Inflammatory macrophage treated with lipopolysaccharide for 1 hour (primary cell): ENCODE data around the gene PARD6B.
"Not testable (repeated sequence)": the region's sequence is repeated elsewhere in the genome, so short reads cannot be mapped to it uniquely, and the experiment has no call there.

Source experiments
- DNase-seq, 2 donors: peaks; one replicate each; pipeline ENCODE4 v3.0.0-alpha.2; 2020 to 2022

Gene PARD6B

DNA sequence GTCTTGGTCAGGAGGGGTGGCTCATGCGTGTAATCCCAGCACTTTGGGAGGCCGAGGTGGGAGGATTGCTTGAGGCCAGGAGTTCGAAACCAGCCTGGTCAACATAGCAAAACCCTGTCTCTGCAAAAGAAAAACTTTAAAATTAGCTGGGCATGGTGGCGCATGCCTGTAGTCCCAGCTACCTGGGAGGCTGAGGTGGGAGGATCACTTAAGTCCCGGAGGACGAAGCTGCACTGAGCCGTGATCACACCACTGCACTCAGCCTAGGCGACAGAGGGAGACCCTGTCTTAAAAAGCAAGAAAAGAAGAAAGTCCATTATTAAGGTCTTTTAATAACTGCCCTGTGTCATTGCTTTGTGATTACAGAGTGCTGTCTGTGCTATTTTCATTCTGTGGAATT, 47.6 kb downstream of the PARD6B start:
- not testable (repeated sequence) for DNase-seq

DNA sequence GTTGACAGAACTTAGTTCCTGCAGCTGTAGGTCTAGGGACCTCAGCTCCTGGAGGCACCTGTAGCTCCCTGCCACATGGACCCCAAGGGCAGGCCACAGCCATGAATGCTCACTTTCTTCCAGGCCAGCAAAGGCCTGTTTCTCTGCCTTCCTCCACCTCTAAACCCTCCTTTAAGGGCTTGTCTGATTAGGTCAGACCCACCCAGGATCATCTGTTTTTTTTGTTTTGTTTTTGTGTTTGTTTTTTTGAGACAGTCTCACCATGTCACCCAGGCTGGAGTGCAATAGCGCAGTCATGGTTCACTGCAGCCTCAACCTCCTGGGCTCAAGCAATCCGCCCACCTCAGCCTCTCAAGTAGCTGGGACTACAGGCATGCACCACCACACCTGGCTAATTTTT, 52.0 kb downstream of the PARD6B start:
- DNase-seq = no peak

DNA sequence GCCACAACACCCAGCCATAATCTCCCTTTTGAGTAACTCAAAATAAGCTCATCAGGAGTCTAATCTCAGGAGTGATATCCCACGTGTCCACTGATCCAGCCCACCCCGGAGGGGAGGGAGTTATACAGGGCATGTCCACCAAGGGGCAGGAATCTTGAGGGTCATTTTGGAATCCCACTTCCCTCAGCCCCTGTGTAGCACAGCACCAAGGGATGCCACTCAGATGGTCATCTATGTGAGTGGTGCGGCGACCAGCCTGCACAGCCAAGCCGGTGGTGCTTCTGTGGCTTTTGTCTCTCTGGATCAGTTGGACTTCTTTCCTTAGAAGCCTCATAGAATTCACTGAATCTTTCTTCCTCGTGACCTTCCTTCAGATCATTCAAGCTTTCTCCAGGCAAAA, 52.5 kb downstream of the PARD6B start:
- DNase-seq = no peak

DNA sequence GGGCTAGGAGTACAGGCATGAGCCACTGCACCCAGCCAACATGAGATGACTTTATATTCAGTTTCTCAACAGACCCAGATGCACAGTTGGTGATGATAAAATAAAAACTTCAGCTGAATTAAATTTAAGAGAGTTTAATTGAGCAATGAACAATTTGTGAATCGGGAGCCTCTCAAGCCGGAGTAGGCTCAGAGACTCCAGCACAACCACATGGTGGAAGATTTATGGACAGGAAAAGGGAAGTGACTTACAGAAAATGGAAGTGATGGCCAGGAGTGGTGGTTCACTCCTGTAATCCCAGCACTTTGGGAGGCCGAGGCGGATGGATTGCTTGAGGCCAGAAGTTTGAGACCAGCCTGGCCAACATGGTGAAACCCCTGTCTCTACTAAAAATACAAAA, 53.1 kb downstream of the PARD6B start:
- peak in 1 of 2 donors; percentile 8 for DNase-seq

DNA sequence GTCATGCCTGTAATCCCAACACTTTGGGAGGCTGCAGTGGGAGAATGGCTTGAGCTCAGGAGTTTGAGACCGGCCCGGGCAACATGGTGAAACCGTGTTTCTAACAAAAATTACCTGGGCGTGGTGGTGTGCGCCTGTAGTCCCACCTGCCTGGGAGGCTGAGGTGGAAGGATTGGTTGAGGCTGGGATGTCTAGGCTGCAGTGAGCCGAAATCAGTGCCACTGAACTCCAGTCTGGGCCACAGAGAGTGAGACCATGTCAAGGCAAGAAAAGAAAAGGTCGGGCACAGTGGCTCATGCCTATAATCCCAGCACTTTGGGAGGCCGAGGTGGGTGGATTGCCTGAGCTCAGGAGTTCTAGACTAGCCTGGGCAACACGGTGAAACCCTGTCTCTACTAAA, 55.3 kb downstream of the PARD6B start:
- no peak for DNase-seq

DNA sequence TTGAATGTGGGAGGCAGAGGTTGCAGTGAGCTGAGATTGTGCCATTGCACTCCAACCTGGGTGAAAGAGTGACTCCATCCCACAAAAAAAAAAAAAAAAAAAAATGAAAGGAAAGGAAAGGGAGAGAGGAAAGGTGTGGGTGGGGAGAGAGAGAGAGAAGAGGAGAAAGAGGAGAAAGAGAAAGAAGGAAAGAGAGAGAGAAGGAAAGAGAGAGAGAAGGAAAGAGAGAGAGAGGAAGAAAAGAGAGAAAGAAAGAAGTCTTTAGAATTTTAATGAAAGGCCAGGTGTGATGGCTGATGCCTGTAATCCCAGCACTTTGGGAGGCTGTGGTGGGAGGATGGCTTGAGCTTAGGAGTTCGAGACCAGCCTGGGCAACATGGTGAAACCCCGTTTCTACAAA, 55.8 kb downstream of the PARD6B start:
- DNase-seq = no peak

DNA sequence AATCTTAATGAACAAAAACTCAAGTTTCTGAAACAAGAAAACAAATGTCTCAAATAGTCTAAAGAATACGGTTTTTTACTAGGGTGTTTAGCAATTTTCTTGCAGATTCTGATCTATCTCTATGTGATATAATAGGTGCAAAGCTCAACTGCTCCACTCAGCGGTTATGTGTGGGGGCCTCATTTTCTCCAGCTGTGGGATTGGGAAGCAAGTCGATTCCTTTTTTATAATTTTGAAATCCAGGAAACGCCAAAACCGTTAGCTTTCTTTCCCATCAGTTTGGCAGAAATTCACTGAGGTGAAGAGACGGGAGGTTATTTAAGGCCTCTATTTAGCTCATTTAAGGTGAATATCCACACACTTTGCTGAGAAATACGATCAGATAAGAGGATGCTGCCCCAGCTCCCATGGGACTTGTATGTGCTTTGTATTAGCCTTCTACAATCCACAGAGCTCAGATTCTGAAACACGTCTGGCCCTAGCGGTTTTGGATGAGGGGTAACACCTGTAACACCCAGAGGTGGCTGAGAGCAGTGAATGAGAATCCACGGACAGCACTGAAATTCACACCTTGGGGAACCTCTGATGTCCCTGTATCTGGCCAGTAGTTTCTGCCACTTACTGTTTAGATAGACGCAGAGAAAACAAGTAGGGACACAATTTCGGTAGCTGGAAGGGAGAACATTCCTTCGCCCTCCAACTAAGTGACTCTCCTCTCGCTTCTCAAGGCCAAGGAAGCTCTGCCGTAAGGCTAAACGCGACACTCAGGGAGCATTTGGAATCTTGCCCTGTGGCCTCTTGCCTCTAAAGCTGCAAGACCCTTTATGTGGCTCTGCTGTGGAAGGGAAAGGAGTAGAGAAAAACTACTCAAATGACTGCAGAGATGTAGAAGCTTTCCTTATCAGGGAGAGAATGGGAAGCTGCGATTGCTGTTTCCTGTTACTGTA, 56.9 kb downstream of the PARD6B start:
- peak in 1 of 2 donors; percentile 14 for DNase-seq

DNA sequence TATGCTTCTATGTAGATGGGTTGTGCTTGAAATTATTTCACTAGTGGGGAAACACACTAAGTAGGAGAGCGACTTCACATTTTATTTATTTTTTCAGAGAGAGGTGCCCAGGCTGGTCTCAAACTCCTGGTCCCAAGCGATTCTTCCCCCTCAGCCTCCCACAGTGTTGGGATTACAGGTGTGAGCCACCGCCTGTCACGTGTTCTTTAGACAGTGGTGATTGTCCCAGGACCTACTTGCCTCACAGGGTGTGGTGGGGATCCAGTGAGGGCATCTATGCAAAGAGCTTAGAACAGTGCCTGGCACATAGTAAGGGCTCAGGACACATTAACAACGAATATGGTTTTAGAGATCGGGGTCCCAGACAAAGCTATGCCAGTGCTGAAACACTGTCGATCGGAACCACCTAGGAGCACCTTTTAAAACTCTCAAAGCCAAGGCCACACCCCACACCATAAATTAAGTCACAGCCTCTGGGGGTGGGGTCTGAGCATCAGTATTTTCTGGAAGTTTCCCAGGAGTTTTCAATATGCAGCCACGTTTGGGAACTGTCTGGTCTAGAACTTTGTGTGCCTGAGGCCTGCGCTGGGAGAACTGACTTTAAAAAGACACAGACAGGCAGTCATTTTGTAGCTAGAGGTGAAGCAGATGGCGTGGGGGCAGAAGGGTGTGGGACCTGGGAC, 58.7 kb downstream of the PARD6B start:
- DNase-seq = no peak

DNA sequence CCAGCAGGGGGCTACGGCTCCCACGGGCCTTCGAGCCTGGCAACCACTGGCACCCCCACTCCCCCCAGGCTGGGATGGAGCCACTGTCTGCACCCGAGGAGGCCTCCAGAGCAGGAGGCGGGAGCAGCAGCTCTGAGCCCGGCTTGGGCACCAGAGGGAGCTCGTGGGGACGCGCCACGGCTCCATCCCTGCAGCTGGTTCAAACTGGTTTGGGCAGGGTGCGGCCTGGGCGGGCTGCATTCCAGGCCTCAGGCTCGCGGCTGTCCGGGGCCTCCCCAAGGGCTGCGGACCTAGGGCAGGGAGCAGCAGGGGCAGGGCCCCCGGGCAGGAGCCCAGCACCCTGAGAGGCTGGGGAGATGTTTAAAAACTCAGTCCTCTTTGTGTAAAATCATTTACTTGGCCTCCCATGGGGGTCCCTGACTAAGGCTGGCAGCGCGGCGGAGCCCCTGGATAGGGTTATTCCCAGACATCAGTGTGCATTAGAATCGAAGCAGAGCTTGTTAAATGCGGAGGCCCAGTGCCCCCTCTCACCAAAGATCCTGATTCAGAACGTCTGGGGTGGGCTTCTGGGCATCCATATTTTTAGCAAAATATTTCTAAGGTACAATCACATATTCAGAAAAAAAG, 59.4 kb downstream of the PARD6B start:
- DNase-seq = peak; percentile 63 to 81

DNA sequence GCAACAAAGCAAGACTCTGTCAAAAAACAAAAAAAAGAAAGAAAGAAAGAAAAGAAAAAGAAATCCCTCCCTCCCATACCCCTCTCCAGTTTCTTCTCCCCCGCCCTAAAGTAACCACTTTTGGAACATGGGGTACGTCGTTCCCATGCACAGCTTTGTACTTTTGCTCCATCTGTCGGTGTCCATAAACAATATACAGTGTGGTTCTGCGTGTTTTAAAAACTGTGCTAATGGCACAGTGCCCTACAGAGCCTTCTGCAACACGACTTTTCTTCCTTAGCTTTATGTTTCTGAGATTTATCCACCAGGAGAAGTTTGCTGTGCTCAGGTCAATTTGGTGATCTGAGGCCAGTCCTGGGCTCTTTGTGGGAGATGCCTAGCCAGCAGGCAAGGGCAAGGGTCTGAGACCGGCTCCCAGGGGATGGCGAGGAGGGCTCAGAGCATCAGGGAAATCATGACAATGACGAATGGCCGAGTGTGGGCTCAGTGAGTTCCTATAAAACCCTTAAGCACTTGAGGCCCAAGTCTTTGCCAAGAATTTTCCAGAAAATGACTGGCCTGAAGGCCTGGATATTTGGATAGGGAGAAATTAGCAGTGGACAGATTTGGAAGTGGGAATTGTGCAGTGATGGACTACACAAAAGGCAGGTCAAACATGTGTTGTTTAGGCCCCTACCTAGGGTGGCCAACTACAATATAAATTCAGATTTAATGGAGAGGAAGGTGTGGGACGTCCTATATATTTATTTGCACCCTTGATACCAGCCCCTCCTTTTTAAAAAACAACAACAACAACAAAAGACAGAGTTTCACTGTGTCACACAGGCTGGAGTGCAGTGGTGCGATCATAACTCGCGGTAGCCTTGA, 61.6 kb downstream of the PARD6B start:
- no peak for DNase-seq

DNA sequence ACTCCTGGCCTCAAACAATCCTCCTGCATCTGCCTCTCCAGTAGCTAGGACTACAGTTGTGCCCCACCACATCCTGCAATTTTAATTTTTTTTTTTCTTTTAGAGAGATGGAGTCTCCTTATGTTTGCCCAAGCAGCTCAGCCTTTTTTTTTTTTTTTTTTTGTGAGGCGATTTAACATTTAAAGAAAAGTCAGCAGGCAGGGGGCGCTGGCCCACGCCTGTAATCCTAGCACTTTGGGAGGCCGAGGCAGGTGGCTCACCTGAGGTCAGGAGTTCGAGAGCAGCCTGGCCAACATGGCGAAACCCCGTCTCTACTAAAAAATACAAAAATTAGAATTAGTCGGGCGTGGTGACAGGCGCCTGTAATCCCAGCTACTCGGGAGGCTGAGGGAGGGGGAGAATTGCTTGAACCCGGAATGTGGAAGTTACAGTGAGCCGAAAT, 62.2 kb downstream of the PARD6B start:
- not testable (repeated sequence) for DNase-seq

DNA sequence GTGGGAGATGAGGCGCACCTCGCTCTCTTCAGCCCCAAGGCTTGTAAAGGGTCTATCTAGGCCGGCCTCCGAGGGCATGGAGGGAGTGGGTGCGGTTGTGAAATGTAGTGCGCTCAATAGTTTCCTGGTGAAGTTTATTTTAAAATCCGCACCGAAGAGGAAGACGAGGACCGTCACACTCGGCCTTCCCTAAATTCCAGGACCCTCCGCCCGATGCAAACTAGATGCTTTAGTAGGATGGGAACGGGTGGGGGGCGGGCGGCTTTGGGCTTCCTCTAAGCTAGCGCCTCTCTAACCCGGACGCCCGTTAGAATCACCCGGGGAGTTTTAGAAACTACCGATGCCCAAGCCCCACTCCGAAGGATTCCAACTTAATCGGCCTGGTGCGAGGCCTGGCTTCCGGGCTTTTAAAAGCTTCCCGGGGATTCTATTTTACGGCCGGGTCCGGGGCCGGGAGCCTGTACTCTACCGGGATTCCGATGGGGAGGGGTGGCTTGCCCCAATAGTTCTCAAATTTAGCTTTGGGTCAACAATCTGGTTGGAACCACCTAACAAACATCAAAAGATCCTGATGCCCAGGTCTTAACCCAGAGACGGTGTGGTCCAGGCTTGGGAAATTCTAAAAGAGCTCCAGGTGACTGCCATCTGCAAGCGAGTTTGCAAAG, 62.9 kb downstream of the PARD6B start:
- DNase-seq = no peak

DNA sequence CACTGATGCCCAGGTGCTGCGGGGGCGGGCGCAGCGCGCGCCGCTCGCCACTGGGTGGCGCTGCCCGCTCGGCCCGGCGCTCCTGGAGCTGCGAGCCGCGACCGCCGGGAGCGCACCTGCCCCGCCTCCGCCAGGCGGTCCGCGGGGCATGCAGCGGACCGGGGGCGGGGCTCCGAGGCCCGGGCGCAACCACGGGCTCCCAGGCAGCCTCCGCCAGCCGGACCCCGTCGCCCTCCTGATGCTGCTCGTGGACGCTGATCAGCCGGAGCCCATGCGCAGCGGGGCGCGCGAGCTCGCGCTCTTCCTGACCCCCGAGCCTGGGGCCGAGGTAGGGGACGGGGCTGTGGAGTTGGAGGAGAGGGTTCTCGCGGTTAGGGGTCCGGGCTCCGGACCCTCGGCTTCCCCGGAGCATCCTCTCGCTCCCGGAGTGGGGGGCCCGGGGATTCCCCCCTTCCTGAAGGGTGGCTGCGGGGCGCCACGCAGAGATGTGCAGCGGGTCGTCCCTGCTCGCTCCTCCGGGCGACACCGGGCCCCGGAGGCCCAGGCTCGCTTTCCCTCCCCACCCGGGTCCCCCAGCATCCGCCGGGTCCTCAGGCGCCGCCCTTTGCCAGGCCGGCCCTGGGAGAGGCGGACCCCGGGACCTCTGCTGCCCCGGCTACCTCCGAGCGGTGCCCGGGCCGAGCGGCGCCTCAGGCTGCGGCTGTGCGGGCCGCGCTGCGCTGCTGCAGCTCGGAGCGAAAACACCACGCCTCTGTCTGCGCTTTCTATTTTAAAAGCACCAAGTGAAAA, 63.7 kb downstream of the PARD6B start, which contains the start of gene BCAS4:
BCAS4 (plus strand) TSS at position 216 of the 789 bp plus-strand sequence; CDS start at position 239, 23 bp downstream.
- peak; percentile 33 to 56 for DNase-seq

DNA sequence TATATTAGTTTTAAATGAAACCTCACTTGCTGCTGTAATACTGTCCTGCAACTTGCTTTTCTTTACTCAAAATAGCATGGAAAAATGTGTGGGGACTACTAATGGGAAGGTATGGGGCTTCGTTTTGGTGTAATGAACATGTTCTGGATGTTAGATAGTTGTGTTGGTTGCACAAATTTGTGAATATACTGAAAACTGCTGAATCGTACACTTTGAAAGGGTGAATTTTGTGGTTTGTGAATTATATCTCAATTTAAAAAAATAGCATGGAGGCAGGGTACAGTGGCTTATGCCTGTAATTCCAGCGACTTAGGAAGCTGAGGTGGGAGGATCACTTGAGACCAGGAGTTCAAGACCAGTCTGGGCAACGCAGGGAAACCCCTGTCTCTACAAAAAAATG, 65.8 kb downstream of the PARD6B start:
- DNase-seq = no peak

DNA sequence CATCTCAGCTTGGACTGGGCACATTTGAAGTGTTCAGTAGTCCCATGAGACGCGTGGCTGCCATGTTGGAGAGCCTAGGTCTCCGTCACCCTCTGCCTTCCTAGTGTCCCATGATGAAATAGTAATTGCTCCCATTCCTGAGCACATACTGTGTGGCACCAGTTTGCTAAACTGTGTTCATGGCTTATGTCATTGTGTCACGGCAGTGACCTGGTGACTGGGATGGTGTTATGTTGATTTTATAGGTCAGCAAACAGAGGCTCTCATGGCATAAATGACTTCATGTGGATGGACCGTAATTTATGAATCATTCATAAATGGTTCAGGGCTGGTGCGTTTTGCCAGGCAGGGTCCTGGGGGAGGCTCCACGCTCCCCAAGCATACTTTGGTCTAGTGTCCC, 67.3 kb downstream of the PARD6B start:
- no peak for DNase-seq

DNA sequence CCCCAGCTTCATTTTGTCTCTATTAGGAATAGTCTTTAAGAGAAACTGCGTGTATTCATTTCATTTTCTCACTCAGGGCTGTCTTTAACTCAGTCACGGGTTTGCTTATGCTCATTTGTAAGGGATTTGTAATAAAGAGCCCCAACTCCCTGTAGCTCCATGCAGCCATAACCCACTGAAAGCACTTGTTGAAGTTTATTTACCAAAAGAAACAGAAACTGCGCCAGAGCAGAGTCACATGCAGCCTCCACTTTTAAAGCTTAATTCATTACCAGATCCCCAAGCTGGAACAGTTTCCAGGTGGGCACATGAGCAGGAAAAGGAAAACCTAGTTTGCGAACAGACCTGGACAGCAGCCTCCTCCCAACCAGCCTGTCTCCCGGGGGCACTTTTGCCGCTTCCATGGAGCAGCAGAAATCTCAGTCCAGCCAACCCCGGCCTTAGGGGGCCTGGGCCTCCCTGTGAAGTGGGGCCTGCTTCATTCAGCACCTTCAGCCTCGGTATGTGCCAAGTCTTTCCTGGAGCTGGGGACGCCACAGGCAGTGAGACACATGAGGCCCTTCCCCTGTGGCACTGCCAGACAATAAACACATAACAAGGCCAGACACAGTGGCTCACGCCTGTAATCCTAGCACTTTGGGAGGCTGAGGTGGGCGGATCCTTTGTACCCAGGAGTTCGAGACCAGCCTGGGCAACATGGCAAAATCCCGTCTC, 68.0 kb downstream of the PARD6B start:
- DNase-seq = no peak

DNA sequence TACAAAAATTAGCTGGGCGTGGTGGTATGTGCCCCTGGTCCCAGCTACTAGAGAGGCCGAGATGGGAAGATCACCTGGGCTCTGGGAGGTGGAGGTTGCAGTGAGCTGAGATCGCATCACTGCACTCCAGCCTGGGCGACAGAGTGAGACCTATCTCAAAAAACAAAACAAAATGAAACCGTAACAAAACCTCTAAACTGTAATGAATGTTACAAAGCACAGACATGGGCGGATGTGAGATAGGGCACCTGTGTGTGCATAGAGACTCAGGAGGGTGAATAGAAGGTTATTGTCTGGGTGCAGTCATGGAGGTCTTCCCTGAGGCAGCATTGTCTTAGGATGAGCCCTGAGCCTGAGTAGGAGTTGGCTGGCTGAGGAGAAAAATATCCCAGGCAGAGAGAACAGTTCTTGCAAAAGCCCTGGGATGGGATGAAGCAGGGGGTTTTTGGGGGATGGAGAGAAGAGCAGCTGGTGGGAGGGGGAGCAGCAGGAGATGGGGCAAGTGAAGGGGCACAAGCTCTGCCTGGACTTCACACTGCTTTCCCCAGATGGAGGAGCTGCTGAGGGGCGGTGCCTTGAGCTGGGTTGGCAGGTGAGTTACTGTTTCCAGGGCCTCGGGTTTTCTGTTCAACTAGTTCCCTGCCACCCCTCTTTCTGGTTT, 68.6 kb downstream of the PARD6B start:
- DNase-seq = no peak

DNA sequence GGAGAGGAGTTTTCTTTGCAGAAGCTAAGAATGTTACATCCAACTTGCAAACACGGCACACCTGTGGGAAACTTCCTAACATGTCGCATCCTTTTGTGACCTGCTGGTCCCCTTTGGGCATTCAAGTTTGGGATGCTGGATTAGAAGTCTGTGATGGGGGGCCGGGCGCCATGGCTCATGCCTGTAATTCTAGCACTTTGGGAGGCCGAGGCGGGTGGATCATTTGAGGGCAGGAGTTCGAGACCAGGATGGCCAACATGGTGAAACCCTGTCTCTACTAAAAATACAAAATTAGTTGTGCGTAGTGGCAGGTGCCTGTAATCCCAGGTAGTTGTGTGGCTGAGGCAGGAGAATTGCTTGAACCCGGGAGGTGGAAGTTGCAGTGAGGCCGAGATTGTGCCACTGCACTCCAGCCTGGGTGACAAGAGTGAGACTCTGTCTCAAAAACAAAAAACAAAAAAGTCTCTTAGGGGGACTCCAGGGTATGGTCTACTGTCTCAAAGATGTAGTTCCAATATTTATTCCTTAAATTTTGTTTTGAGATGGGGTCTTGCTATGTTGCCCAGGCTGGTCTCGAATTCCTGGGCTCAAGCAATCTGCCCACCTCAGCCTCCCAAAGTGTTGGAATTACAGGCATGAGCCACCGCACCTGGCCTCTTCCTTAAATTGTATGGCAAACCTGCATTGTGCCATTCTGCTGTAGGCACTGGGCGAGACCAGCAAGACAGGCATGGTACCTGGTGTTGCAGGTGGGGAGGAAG, 69.8 kb downstream of the PARD6B start:
- not testable (repeated sequence) for DNase-seq

DNA sequence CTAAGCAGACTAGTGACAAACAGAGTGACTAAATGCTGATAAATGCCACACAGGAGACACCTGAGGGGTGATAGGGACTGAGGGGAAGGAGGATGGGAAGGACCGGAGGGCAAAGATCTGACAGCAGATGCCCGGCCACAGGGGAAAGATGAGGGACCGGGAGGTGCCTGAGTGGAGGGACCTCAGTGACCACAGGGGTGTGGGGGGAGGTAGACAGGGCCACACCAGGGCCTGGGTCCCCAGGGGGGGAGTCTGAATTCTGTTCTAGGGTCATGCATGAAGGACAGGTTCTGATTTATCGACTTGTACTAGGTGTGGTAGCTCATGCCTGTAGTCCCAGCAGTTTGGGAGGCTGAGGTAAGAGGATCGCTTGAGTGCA, 70.4 kb downstream of the PARD6B start:
- DNase-seq = no peak
